Effector CD4-positive, alpha-beta T cell (primary cell): ENCODE results near the gene MIAT.

Experiments
- DNase-seq: peaks from one replicate; pipeline ENCODE4 v3.0.0-alpha.2; 2020

Gene MIAT

DNA sequence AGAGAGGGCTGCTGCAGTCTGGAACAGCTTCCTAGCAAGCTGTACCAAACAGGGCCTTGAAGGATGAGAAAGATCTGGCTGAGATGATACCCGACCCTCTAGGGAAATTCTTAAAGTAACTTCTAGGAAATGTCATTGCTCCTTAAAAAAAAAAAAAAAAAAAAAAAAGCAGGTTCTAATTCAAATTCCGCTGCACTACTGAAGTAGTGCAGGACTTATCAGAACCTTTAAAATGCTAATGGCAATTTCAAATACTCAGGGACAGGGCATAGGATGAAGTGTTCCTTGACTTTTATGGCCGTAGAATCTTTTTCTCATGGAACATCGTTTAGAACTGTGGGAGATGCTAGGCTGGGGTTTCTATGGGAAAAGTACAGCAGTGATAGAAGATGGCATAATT lies 13.1 kb downstream of the MIAT start:
- no peak for DNase-seq

DNA sequence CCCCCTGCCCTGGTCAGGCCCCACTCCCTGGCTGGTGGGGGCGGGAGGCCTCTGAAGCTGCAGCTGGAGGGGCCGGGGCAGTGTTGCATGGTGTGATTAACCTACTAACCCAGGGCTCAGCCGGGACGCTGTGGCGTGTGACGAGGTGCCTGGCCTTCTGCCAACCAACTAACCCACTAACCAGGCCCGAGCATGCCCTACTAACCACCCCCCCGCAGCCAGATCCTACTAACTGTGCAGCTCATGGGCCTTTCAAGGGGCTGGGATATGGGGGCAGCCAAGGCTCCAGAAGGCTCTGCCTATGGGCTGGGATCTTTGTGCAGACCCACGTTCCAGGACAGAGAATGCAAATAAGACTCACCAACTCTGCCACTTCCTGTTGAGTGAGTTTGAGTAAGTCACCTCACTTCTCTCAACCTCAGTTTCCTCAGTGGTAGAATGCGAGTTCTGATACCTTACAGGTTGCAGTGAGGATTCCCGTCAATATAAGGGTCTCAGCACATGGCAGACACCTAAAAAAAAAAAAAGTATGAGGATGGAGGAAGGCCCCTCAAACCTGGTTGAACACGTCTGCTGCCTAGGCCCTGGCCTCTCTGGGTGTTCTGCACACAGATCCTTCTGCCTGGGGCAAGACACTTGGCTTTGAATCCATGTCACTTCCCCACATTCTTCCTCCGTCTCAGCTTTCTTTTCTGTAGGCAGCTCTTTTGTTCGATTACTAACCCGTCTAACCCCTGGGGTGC lies 14.1 kb downstream of the MIAT start:
- peak; percentile 63 for DNase-seq

DNA sequence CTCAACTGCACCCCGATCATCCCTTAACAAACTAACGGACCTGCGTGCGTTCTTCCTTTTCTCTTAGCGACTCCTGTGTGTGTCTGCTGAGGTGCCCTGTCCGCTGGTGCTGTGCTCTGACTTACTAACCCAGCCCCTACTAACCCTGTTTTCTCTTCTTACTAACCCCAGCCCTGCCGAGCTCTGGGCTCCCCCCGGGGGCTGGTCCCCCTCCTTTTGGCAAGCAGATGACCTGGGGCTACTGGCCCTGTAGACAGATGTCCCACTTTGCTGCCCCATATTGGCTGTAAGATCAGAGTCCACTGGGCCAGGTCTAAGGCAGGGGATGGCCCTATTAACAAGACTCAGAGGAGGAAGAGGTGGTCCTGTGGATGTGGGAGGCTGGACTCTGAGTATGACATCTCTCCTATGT lies 14.7 kb downstream of the MIAT start:
- peak; percentile 17 for DNase-seq

DNA sequence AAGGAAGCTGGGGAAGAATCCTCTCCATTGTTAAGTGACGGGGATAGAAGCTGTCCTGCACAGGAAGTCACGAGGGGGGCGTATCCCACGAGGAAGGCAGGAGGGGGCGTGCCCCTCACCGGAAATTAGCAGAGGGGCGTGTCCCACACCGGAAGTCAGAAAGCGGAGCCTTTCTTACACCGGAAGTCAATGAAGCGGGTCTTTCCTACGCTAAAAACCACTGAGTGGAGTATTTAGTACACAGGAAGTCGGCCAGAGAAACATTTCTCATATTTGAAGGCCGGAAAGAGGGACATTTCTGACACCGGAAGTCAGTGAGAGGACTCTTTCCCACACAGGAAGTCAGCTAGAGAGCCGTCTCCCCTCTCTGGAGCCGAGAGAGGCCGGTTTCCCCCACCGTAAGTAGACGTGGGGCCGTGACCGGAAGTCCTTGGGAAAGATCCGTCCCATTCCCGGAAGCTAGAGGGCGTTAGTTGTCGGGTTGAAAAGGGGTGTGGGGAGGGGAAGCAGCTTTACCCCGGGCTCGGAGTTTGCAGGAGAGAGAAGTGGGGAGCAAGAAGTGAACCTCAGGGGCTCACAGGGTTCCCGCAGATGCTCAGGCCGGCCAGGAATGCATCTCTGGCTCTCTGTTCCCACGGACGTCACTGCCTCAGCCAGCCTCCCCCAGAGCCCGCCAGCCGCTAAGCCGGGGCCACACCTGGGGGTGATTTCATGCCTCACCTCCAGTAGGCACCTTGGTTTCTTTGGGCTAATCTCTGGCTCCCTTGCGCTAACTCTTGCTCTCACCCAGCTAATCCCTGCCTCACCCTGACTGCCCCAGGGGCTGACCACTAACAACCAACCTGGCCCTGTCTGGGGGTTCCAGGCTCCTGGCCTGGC lies 15.4 kb downstream of the MIAT start:
- peak; percentile 84 for DNase-seq

DNA sequence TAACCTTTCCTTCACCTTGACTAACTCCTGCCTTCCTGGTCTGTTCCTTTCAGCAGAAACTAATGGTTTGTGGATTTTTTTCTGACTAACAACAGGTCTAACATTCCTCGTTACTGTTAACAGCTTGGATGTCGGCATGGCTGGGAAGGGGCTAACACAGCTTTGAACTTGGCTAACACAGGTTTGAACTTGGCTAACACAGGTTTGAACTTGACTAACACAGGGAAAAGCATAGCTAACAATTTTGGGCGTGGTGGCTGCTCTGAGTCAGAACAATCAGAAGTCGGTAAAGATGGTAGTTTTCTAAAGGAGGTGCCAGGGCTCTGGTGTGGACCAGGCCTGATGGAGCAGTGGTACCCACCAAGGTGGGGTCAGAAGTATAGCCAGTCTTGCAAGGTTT lies 16.1 kb downstream of the MIAT start:
- DNase-seq = peak; percentile 12

DNA sequence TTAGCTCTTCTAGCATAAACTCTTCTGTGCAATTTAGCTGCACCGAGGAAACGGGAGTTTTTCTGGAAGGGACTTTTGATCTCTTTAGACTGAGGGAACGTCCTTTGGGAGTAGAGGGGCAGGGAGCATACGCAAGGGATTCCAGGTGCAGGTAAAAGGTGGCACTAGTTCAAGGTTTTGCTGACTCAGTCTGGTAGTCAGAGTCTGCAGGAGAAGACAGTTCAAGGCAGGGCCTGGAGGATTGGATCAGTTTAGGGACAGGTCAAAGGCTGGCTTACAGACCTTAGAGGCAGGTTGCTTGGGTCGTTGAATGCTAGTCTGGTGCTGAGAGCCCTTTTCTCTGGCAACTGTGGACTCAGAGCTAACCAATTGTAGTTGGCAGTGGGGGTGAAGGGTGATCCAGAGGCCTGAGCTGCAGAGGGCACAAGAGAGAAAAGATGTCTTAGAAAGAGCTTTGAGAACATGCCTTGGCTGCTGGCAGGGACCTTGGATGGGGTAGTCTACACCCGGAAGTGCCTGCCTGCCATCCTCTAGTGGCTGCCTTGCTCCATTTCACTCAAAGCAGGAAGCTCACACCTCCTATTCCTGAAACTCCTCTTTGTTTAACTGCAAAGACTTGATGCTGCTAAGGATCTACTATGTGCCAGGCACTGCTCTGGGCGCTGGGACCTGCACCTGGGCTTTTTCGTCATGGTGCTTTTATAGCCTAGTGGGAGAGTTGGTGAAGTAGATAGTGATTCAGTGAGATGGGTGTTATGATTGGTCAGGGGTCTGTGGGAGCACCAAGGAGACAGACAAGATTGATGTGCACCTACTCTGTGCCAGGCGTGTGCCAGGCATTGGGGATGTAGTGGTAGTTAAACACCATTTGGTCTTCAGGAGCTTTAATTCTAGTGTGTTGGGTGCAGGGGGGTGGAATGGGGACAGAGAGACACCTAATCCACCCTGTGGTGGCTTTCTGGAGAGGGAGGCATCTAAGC lies 17.1 kb downstream of the MIAT start:
- no peak for DNase-seq

DNA sequence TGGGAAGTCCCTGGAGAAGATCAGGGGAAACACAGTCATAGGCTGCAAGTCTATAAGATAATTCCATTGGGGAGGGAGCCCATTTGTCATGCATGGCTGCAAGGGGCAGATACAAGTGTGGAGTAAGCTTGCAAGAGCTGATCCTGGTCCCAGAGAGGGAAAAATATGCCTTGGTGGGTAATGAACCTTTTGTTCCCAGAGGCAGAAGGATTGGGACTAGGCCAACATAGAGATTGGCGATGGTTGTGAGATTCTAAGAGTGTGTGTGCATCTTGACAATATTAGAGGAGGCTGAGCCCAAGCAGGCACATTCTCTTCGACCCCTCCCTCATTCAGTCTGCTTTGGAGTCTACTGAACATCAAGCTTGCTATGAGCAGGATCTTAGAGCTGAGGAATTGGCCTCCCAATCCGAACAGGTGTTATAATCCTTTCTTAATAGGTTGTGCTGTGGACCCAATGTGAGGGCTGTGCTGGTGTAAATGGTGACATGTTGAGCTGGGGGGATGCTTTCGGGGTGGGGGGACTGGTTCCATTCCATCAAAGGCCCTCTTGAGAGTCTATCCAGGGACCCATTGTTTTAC lies 18.4 kb downstream of the MIAT start:
- no peak for DNase-seq

DNA sequence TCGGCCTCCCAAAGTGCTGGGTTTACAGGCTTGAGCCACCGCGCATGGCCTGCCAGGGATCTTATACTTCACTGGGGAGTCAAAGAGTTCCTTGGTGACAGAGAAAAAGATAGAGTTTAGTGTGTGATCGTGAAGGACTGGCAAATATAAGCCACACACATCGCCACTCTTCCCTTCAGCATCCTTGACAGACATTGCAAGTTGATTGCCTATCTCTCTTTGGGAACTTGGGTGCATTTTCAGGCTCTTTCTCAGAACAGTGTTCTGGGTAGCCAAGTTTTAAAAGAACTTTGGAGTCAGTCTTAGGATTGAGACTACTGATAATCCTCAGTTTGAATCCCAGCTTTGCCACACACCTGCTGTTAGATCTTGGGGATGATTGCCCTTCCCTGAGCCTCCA lies 19.8 kb downstream of the MIAT start:
- no peak for DNase-seq

DNA sequence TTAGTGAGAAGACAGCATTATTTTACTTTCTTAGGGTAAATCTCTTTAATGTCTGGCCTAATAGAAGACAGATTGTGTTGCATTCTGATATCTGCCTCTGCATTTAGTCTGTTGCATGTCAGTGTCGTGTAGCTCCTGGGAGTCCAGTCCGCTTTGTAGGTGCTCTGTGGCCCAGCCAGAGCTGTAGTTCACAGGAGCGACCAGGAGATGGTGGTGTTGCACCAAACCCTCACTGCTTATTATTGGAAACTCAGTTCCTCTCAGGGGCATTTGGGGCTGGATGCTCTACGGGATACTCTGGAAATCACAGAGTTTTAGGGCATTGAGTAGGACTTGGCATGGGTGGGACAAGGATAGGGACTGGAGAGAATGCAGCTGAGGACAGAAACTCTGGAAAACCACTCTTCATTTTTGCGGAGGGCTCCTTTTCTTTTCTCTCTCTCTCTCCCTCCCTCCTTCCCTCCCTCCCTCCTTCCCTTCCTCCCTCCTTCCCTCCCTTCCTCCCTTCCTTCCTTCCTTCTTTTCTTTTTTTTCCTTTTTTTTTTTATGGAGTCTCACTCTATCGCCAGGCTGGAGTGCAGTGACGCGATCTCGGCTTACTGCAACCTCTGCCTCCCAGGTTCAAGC lies 21.7 kb downstream of the MIAT start:
- DNase-seq = peak; percentile 61

DNA sequence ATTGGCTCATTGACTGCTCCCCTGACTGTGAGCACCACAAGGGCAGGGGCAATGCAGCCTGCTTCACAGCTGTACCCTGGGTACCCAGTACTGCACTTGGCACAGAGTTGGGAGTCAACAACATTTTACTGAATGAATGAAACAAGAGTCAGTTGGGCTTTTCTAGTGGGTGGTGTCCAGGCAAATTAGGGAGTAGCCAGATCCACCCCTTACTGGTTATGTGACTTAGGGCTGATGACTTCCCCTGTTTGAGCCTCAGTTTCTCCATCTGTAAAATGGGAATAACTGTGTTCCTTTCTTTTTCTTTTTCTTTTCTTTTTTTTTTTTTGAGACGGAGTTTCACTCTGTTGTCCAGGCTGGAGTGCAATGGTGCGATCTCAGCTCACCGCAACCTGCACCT lies 23.1 kb downstream of the MIAT start:
- no peak for DNase-seq

DNA sequence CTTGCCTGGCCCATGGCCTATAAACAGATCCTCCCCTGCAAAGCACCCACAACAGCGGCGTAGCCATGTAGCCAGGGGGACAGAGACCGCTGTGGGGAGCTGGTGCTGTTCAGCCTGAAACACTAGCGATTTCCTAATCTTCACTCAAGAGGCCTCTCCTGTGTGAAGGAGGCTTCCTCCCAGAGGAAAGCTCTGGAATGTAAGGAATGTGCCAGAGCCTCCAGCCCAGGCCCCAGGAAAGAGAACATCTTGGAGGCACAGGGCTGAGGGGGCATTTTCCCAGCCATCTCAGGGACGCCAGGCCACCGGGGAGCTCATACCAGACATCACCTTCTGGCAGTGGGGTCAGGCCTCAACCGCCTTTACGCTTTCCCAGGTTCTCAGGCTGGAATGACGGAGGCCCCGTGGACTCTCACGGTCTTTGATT lies 24.0 kb downstream of the MIAT start:
- DNase-seq = no peak

DNA sequence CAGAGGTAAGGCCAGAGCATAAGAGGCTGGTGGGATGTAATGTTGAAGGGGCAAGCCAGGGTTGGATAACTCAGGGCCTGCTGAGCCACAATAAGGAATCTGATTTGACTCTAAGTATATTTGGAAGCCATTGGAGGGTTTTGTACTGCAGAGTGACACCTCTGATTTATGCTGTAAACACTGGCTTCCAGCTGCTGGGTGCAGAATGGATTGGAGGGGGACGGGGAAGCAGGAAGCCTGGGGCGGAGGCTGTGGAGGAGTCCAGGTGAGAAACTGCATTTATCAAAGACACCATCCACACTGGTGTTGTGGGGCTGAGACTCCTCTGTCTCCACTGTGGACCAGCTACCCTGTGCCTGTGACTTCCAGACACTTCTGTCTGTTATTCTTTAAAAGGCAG lies 26.8 kb downstream of the MIAT start:
- no peak for DNase-seq

DNA sequence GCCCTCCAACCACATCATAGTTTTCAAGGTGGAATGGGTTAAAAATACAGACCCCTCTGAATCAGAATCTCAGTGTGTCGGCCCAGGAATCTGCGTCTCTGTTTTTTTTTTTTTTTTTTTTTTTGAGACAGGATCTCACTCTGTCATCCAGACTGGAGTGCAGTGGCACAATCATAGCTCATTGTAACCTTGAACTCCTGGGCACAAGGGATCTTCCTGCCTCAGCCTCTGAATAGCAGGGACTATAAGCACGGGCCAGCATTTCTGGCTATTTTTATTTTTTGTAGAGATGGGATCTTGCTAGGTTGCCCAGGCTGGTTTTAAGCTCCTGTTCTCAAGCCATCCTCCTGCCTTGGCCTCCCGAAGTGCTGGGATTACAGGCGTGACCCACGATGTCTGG lies 28.2 kb downstream of the MIAT start:
- DNase-seq = no peak

DNA sequence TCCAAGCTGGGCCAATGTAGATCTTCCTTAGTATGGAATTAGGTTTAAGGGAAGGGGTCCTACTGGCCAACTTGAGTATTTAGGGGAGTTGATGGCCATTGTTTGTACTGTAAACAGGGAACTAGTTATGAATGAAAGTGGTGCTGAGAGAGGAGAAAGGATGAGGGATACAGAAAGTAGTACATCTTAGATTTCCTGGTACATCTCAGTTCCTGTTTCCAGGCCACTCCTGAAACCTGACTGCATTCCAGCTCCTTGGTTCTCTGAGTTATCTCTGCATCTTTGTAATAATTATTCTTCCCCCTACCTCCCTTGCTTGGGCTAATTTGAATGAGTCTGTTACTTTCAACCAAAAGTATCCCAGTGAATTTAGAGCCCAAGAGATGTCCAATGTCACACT lies 30.1 kb downstream of the MIAT start:
- no peak for DNase-seq

DNA sequence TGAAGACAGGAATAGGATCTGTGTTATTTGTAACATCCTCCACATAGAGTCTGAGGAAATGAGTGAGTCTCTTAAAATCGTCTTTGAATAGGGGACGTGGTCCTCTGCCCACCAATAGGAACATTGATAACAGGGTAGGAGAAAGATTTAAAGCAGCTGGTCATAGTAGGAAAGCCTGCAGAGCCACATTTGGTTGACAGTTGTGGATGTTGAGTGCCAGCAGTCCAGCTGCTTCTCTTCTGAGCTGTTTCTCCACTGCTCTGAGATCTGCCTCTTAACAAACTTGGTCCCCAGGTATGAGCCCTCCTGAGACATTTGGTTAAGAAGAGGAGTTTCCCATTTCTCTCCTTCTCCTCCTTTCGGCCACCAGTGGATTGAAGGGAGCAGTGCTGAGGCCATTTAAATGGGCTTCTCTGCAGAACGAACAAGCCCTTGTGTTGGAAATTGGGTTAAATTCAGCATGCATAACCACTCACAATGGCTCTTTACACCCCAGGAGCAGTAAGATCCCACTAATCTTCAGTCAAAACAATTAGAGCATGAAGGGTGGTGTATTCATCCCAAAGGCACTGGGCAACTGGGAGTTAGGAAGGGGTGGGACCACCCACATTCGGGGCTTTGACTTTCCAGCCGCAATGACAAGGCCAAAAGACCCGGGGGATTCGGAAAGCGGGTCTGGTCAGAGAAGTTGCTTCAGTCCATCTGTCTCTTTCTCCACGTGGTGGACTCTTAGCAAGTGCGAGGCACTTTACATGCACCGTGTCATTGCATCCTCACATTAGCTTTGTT lies 32.3 kb downstream of the MIAT start:
- DNase-seq = no peak

DNA sequence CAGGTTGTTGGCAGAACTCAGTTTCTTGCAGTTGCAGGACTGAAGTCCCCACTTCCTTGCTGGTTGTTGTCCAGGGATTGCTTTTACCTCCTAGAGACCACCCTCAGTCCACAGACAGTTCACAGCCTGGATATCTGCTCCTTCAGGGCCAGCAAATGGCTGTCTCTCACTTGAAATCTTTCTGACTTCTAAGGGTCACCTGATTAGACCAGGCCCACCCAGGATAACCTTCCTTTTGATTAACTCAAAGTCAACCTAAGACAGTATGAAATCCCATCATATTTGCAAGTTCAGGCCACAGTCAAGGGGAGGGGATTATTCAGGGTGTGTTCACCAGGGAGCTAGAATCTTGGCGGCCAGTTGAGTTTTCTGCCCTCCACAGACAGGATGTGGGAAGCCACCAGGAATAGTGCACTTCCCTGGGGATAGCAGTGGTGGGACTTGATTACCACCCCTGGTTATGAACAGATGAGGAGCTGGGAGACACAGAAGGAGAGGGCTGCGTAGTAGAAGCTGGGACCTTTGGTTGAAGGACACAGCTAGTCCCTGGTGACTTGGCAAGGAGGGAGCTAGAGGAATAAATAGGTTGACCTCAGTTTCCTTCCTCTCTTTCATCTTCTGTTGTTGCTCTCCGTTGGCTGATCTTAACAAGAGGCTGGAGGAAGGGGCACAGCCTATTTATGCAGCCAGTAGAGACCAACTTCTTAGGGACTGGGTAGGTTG lies 33.4 kb downstream of the MIAT start:
- DNase-seq = no peak

DNA sequence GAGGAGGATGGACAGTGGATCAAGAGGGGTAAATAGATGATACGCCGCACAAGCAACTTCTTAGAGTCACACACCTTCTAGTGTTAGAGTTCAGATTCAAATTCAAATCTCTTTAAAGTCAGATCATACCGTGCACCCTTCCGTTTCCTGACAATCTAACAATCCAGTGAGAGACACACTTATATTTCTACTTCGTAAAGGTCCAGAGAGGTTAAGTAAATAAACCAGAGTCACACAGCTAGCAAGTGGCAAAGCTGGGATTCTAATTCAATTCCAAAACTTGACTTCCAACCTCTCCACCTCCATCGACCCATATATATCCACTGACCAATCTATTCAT lies 34.0 kb downstream of the MIAT start:
- DNase-seq = no peak

DNA sequence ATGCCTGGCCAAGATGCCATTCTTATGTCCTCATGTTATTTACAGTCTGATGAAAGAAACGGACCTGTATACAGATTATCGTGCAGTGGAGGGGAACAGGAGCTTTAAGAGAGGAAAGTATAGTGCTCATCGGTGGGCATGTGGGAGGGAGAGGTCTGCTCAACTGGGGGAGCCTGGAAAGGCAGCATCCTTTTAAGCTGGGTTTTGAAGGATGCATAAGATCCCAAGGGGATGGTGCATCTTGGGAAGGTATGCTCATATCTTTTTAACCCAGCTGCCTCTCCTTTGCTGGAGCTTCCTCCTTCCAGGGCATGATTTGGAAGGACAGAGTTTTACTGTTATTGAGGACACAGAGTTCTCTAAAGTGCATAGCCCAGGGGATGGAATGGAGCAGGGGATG lies 34.8 kb downstream of the MIAT start:
- DNase-seq = no peak

DNA sequence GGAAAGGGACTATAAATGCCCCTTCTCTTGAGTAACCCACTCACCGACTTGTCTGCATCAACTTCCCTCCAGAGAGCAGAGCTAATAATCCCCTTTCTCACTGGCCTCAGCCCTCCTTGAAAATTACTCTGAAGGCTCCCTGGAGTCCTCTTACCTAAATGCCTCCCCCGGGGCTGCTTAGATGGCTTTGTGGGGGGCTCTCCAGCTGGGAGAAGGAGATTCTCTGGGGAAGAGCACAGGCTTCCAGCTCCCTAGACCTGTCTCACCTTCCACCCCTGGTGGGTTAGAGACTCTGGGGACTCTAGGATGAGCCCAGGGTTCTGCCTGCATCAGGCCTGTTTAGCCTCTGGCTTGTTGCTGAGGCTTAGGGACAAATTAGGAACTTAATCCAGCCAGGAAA lies 39.8 kb downstream of the MIAT start:
- no peak for DNase-seq

DNA sequence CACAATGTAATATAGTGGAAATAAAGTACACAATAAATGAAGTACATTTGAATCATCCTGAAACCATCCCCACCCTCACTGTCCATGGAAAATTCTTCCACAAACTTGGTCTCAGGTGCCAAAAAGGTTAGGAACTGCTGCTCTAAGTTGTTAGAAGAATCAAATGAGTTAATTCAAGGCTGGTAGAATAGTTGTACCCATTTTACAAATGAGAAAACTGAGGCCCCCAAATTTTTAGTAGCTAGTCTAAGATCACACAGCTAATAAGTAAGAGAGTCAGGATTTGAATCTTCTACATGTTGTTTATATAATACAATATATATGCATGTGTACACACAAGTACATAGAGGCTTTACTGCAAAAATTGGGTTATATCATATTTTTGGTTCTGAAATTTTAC lies 43.1 kb downstream of the MIAT start:
- DNase-seq = no peak

DNA sequence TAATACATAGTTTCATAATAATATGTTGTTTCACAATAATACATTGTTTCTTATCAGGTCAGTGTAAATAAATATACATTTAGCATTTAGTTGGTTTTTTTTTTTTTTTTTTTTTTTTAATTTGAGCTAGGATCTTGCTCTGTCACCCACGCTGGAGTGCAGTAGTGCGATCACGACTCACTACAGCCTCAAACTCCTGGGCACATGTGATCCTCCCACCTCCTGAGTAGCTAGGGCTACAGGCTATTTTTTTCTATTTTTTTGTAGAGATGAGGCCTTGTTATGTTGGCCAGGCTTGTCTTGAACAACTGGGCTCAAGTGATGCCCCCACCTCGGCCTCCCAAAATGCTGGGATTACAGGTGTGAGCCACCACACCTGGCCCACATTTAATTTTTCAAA lies 43.5 kb downstream of the MIAT start:
- DNase-seq = no peak
